SK-N-SH (cell line): Measurements from ENCODE around the gene ADAMTS17.

Experiments used
- CHD2 ChIP-seq: fragments of 150-350 bp; IDR thresholded peaks from 2 replicates; pipeline ENCODE4 v1.6.1; 2018; ENCODE audit warnings: low read length; ENCODE audit not compliant: partially characterized antibody
- EZH2phosphoT487 ChIP-seq: fragments of 200-600 bp; sonication (generic); IDR thresholded peaks from 2 replicates; pipeline ENCODE4 v1.6.1; 2017; ENCODE audit warnings: low read depth, mixed run types, mild to moderate bottlenecking, antibody characterized with exemption, moderate library complexity, borderline replicate concordance
- JUND ChIP-seq: IDR thresholded peaks from 2 replicates; pipeline ENCODE4 v1.4.0; 2012
- MAX ChIP-seq: IDR thresholded peaks from 2 replicates; pipeline ENCODE4 v1.4.0; 2012; ENCODE audit warnings: low read depth
- PBX3 ChIP-seq: IDR thresholded peaks from 2 replicates; pipeline ENCODE4; 2012
- TAF1 ChIP-seq: IDR thresholded peaks from 2 replicates; pipeline ENCODE4 v1.6.1; 2012; ENCODE audit warnings: low read depth, mild to moderate bottlenecking, low read length, moderate library complexity, borderline replicate concordance
- TEAD4 ChIP-seq: IDR thresholded peaks from 2 replicates; pipeline ENCODE4 v1.4.0; 2012; ENCODE audit warnings: mild to moderate bottlenecking, borderline replicate concordance; ENCODE audit not compliant: insufficient read depth
- TF ChIP-seq, protein P1 (sequence below): IDR thresholded peaks from 2 replicates; pipeline ENCODE4 v1.4.0; 2012; ENCODE audit warnings: low read depth, borderline replicate concordance
- TF ChIP-seq, protein P2 (sequence below): IDR thresholded peaks from 2 replicates; pipeline ENCODE4 v1.6.1; 2012; ENCODE audit warnings: mild to moderate bottlenecking, low read depth, low read length, moderate library complexity
- TF ChIP-seq, protein P3 (sequence below): fragments of 200-600 bp; sonication (generic); IDR thresholded peaks from 2 replicates; pipeline ENCODE4 v1.6.1; 2017; ENCODE audit warnings: antibody characterized with exemption, mild to moderate bottlenecking, moderate library complexity

DNA sequence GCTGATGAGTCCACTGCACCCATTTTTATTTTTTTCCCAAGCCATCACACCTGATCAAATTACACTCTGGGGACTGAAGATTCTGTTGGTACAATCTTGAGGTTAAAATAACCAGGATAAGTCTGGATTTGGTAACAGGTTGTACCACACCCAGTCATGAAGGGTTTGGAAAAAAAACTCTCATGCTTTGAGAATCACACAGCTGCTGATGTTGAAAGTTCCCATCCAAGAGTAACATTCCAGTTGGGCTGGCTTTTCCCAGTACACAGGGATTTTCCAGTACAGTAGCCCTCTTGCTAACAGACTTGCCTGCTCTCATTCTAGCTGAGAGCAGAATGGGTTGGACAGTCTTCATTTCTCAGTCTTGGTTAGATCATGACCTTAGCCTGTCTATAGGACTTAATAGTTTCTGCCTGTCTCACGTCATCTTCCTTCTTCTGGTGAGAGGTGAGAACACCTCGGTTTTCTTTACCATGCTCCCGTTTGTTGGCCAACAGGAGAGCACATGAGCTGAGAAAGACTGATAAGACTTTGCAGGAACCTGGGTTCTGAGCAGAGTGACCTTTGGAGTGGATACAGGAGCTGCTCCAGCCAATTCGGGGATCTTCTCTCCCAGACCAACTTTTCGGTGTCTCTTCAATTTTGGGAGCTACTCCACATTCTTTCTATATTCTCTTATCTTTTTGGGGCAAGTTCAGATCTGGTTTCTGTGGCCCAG lies 308.5 kb downstream of the ADAMTS17 start:
- TF ChIP-seq TEAD4 (no peak), TAF1 (no peak), CHD2 (no peak), PBX3 (no peak), MAX (no peak), JUND (no peak), EZH2phosphoT487 (no peak)
- TF ChIP-seq, protein P1, sequence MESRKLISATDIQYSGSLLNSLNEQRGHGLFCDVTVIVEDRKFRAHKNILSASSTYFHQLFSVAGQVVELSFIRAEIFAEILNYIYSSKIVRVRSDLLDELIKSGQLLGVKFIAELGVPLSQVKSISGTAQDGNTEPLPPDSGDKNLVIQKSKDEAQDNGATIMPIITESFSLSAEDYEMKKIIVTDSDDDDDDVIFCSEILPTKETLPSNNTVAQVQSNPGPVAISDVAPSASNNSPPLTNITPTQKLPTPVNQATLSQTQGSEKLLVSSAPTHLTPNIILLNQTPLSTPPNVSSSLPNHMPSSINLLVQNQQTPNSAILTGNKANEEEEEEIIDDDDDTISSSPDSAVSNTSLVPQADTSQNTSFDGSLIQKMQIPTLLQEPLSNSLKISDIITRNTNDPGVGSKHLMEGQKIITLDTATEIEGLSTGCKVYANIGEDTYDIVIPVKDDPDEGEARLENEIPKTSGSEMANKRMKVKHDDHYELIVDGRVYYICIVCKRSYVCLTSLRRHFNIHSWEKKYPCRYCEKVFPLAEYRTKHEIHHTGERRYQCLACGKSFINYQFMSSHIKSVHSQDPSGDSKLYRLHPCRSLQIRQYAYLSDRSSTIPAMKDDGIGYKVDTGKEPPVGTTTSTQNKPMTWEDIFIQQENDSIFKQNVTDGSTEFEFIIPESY: no peak
- TF ChIP-seq, protein P2, sequence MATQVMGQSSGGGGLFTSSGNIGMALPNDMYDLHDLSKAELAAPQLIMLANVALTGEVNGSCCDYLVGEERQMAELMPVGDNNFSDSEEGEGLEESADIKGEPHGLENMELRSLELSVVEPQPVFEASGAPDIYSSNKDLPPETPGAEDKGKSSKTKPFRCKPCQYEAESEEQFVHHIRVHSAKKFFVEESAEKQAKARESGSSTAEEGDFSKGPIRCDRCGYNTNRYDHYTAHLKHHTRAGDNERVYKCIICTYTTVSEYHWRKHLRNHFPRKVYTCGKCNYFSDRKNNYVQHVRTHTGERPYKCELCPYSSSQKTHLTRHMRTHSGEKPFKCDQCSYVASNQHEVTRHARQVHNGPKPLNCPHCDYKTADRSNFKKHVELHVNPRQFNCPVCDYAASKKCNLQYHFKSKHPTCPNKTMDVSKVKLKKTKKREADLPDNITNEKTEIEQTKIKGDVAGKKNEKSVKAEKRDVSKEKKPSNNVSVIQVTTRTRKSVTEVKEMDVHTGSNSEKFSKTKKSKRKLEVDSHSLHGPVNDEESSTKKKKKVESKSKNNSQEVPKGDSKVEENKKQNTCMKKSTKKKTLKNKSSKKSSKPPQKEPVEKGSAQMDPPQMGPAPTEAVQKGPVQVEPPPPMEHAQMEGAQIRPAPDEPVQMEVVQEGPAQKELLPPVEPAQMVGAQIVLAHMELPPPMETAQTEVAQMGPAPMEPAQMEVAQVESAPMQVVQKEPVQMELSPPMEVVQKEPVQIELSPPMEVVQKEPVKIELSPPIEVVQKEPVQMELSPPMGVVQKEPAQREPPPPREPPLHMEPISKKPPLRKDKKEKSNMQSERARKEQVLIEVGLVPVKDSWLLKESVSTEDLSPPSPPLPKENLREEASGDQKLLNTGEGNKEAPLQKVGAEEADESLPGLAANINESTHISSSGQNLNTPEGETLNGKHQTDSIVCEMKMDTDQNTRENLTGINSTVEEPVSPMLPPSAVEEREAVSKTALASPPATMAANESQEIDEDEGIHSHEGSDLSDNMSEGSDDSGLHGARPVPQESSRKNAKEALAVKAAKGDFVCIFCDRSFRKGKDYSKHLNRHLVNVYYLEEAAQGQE: no peak
- TF ChIP-seq, protein P3, sequence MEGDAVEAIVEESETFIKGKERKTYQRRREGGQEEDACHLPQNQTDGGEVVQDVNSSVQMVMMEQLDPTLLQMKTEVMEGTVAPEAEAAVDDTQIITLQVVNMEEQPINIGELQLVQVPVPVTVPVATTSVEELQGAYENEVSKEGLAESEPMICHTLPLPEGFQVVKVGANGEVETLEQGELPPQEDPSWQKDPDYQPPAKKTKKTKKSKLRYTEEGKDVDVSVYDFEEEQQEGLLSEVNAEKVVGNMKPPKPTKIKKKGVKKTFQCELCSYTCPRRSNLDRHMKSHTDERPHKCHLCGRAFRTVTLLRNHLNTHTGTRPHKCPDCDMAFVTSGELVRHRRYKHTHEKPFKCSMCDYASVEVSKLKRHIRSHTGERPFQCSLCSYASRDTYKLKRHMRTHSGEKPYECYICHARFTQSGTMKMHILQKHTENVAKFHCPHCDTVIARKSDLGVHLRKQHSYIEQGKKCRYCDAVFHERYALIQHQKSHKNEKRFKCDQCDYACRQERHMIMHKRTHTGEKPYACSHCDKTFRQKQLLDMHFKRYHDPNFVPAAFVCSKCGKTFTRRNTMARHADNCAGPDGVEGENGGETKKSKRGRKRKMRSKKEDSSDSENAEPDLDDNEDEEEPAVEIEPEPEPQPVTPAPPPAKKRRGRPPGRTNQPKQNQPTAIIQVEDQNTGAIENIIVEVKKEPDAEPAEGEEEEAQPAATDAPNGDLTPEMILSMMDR: no peak
